Stimulated activated CD8-positive, alpha-beta memory T cell treated with anti-CD3 and anti-CD28 coated beads, Interleukin-4, amount 100 ng/mL, for 1 hour (primary cell): Measurements from ENCODE around the gene KRTAP5-7.
"Not testable (repeated sequence)": the region's sequence is repeated elsewhere in the genome, so short reads cannot be mapped to it uniquely, and the experiment has no call there.

Source experiments
- DNase-seq, 2 donors: peaks; one replicate each; pipeline ENCODE4 v3.0.0-alpha.2; 2020; ENCODE audit warnings: low read depth in 2 of 2, low spot score in 1 of 2

The KRTAP5-7 gene

GRCh38 chr11:71532036-71532610, 5.1 kb downstream of the KRTAP5-7 start:
- no peak for DNase-seq

GRCh38 chr11:71534711-71535608, 7.9 kb downstream of the KRTAP5-7 start:
- not testable (repeated sequence) for DNase-seq

DNA sequence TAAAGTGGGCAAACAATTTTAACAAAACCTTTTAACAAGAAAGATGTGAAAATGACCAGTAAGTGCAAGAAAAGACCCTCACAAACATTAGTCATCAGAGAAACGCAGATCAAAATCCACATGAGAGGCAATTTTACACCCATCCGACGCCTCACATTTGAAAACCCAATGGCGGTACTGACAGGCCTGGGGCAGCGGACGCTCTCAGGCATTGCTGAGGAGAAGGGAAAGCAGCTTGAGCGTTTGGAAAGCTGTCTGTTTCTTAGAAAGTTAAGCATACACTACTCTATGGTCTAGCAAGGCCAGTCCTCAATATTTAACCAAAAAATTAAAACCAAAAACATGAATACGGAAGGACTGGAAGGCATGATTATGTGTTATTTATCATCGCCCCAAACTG, 8.8 kb downstream of the KRTAP5-7 start:
- DNase-seq: no peak

GRCh38 chr11:71537537-71537936, 10.5 kb downstream of the KRTAP5-7 start:
- no peak for DNase-seq

GRCh38 chr11:71537977-71538665, 11.1 kb downstream of the KRTAP5-7 start, which contains the start of gene KRTAP5-8:
KRTAP5-8 (plus strand) TSS chr11:71538025; CDS start chr11:71538056, 31 bp downstream.
- not testable (repeated sequence) for DNase-seq

- DNase-seq: no peak
These were observed 11.6 kb downstream of the KRTAP5-7 start for GRCh38 chr11:71538666-71538990.

- DNase-seq: no peak
These were observed 11.9 kb downstream of the KRTAP5-7 start for GRCh38 chr11:71539017-71539416.

- DNase-seq: not testable (repeated sequence)
These were observed 12.9 kb downstream of the KRTAP5-7 start for GRCh38 chr11:71539971-71540370.

DNA sequence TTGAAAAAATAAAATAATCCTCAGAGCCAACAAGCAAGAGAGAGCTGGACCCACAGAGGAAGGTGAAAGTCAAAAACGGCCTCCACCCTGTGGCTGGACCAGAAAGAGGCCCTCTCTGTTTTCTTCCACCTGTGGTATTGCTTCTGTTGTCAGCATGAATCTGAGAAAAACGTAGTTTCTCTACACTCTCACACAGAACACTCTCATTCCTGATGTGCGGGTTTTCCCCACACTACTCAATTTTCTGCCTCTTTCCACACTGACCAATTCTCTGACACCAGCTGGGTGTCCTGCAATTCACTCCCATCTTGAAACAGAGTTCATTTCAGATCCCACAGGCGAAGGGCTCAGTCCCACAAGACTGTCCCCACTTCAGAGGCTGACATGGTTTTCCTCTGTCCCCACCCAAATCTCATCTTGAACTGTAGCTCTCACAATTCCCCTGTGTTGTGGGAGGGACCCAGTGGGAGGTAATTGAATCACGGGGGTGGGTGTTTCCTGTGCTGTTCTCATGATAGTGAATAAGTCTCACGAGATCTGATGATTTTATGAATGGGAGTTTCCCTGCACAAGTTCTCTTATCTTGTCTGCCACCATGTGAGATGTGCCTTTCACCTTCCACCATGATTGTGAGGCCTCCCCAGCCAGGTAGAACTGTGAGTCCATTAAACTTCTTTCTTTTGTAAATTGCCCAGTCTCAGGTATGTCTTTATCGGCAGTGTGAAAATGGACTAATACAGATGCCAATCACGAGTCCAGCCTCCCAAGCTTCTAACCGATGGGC, 13.6 kb downstream of the KRTAP5-7 start:
- not testable (repeated sequence) for DNase-seq

DNA sequence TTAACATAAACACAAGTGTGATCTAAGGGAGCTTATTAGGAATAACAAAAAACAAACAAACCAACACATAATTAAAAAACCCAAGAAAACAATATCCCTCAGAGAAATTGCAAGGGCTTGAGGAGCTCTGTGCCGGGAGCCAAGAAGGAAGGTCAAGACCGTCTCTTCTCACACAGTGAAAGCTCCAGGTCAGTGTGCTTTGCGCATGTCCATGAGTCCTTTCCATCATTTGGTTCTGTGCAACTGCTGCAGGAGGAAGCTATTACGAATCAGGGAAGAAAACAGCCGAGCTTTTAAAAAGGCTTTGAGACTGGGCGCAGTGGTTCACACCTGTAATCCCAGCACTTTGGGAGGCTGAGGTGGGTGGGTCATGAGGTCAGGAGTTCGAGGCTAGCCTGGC, 15.3 kb downstream of the KRTAP5-7 start:
- no peak for DNase-seq

DNA sequence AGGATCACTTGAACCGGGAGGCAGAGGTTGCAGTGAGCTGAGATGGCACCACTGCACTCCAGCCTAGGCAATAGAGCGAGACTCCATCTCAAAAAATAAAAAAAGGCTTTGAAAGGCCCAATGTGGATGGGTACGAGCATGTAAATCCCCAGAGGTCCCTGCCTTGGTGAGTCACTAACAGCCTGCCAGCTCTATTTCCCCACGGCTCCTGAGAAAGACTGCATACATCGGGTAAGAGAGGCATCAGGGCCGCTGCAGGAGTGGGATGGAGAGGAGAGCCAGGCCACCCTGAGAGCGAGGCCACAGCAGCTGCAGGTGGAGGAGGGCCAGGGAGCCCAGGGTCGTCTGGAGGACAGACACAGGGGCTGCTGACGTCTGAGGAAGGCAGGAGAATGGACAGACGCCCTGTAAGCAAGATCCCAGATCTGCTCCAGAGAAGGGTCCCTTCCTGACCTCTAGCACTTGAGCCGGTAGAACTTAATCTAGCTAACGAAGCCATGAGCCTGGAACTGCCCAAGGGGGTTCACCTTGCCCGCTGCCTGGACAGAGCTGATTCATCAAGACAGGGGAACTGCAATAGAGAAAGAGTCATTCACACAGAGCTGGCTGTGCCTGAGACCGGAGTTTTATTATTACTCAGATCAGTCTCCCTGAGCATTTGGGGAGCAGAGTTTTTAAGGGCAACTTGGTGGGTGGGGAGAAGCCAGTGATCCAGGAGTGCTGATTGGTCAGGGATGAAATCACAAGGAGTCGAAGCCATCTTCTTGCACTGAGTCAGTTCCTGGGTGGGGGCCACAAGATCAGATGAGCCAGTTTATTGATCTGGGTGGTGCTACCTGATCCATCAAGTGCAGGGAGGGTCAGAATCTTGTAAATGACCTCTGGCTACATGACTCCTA, 16.1 kb downstream of the KRTAP5-7 start:
- DNase-seq: no peak

- DNase-seq: no peak
These were observed 16.8 kb downstream of the KRTAP5-7 start for GRCh38 chr11:71543866-71544265.

DNA sequence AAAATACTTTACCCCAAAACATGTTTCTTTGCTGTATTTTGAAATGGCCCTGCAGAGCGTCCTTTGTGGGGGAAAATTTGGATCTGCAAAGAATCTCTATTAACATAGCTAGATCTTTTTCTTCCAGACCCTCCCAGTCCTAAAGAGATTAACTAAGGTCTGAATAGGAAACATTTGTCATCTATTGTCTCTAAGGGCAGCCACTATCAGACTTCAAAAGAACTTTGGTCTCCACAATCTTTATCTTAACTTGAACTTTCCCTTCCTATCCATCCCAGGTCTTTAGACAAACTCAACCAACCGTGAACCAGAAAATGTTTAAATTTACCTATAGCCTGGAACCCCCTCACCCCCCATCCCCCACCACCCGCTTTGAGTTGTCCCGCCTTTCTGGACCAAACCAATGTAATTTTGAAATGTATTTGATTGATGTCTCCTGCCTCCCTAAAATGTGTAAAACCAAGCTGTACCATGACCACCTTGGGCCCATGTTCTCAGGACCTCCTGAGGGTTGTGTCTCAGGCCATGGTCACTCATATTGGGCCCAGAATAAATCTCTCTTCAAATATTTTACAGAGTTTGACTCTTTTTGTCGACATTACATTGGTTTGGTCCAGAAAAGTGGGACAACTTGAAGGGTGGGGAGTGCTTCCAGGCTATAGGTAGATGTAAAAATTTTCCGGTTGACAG, 17.6 kb downstream of the KRTAP5-7 start:
- DNase-seq: no peak

- no peak for DNase-seq
These were observed 18.4 kb downstream of the KRTAP5-7 start for GRCh38 chr11:71545405-71545966.

- no peak for DNase-seq
These were observed 21.1 kb downstream of the KRTAP5-7 start, which contains the start of gene KRTAP5-9 for GRCh38 chr11:71548120-71548519. KRTAP5-9 (plus strand) TSS chr11:71548420; CDS start chr11:71548658, 238 bp downstream.

DNA sequence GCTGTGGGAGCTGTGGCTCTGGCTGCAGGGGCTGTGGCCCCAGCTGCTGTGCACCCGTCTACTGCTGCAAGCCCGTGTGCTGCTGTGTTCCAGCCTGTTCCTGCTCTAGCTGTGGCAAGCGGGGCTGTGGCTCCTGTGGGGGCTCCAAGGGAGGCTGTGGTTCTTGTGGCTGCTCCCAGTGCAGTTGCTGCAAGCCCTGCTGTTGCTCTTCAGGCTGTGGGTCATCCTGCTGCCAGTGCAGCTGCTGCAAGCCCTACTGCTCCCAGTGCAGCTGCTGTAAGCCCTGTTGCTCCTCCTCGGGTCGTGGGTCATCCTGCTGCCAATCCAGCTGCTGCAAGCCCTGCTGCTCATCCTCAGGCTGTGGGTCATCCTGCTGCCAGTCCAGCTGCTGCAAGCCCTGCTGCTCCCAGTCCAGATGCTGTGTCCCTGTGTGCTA, 21.7 kb downstream of the KRTAP5-7 start:
- no peak for DNase-seq

DNA sequence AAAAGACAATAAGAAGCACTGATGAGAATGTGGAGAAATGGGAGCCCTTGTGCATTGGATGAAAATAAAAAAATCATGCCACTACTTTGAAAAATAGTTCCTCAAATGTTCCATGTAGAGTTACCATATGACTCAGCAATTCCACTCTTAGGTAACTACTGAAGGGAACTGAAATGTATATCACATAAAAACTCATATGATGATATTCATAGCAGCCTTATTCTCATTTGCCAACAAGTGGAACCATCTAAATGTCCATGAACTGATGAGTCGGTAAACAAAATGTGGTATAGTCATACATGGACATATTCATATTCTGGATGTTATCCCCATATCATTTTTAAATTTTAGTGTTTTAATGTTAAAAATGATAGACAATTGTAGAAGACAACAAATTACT, 24.6 kb downstream of the KRTAP5-7 start:
- DNase-seq: no peak

- no peak for DNase-seq
These were observed 27.9 kb downstream of the KRTAP5-7 start for GRCh38 chr11:71554996-71555395.

DNA sequence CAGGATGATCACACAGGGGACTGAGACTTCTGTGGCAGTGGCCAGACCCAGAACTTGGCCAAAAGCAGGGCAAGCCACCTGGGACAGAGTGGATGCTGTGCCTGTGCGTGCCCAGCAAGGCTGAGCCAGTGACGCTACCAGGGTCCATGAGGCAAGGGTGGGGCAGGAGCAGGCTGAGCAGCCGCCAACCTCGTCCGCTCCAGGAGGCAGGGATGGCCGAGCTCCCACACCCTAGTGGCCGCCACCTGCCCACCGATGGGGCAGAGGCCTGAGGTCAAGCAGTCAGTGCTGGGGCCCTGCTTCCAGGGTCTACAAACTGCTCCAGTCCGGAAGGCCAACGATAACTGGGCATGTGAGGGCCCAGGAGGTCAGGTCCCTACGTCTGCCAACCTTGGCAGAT, 28.4 kb downstream of the KRTAP5-7 start:
- no peak for DNase-seq
